DMS53 treated with DMSO at 0.1 percent for 48 hours (cell line): Measurements from ENCODE around the gene RPS14.
"Not testable (repeated sequence)": the region's sequence is repeated elsewhere in the genome, so short reads cannot be mapped to it uniquely, and the experiment has no call there.

ENCODE experiments used
- DNase-seq: peaks from one replicate; lab custom pipeline; 2025; ENCODE audit not compliant: unreplicated experiment; lab: John Stamatoyannopoulos, UW

Gene RPS14

DNA sequence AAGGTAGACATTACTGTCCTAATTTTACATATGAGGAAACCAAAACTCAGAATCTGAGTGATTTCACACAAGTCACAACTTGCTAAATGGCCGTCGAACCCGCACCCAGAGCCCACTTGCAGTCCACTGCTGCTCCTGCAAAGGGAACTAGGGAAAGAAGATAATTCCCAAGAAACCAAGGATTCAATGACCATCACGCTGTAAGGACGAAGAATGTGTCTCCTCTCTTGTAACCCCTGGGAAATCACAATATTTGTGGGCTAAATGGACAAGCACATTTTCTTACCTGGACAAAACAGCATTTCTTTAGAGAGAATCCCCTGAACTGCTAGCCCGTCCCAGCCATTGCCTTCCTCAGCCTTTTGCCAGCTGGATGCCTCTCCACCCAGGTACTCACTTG, 2.4 kb downstream of the RPS14 start:
- no peak for DNase-seq

DNA sequence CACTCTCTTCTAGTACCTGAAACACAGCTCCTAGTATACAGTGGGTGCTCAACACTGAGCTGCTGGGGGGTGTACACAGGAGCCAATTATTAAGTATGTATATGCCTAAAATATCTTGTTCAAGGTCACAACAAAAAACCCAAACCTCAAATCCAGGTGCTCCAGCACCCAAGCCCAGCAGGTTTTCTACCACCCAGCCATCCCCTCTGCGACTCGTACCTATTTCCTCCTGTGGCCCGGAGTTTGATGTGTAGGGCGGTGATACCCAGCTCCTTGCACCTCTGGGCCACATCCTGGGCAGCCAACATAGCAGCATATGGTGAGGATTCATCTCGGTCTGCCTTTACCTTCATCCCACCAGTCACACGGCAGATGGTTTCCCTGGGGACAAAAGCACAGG, 3.0 kb downstream of the RPS14 start:
- no peak for DNase-seq

- no peak for DNase-seq
These were observed 3.5 kb downstream of the RPS14 start for GRCh38 chr5:150446088-150446487.

DNA sequence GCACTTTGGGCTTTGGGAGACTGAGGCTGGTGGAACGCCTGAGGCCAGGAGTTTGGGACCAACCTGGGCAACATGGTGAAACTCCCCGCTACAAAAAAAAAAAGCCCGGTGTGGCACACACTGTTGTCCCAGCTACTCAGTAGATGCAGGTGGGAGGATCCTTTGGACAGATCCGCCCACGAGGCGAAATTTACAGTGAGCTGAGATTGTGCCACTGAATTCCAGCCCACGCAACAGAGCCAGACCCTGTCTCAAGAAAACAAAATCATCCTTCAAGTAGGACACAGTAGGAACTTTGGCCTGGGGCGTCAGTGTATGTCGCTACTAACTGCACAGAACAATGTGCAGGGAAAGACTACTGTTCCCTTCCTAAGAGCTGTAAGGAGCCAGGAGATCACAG, 4.8 kb downstream of the RPS14 start:
- DNase-seq, result no peak

DNA sequence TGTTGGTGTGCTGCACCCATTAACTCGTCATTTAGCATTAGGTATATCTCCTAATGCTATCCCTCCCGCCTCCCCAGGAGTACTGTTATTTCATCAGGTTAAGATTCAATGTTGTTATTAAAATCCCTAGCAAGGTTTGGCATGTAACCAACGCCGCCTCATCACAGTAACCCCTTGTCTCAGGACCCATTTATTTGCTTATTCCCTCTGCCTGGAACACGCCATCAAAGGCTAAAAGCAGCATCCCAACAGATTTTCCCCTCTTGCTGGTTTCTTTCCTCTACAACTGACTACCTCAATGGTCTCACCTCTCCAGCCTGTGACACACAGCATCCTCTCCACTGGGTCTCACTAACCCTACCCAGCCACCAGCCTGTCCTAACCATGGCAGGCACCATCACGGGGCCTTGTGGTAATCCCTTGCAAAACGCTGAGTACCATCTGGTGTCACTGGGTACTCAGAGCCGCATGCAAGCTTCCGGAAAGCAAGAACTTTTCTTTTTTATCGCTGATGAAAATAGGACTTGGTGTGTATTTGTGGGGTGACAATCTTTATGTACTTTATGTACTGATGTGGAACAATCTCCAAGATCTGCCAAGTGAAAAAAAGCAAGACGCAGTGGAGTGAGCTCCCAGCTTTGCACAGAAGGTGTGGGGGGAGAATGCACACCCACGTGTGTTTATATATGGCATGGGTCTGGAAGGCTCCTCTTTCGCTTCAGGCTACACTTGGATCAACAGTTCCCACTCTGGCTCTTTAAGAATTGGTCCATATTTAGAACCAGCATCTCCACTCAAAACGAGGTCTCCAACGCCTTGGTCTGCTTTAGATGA, 6.1 kb downstream of the RPS14 start:
- no peak for DNase-seq

DNA sequence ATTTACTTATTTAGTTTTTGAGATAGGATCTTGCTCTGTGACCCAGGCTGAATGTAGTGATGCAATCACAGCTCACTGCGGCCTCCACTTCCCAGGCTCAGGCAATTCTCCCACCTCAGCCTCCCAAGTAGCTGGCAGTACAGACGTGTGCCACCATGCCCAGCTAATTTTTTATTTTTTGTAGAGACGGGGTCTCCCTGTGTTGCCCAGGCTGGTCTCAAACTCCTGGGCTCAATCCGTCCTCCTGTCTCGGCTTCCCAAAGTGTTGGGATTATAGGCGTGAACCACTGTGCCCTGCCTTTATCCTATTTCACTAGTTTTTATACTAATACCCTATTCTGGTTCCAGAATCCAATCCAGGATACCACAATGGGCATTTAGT, 6.8 kb downstream of the RPS14 start:
- DNase-seq, result no peak

GRCh38 chr5:150441813-150442698, 7.5 kb downstream of the RPS14 start:
- no peak for DNase-seq

DNA sequence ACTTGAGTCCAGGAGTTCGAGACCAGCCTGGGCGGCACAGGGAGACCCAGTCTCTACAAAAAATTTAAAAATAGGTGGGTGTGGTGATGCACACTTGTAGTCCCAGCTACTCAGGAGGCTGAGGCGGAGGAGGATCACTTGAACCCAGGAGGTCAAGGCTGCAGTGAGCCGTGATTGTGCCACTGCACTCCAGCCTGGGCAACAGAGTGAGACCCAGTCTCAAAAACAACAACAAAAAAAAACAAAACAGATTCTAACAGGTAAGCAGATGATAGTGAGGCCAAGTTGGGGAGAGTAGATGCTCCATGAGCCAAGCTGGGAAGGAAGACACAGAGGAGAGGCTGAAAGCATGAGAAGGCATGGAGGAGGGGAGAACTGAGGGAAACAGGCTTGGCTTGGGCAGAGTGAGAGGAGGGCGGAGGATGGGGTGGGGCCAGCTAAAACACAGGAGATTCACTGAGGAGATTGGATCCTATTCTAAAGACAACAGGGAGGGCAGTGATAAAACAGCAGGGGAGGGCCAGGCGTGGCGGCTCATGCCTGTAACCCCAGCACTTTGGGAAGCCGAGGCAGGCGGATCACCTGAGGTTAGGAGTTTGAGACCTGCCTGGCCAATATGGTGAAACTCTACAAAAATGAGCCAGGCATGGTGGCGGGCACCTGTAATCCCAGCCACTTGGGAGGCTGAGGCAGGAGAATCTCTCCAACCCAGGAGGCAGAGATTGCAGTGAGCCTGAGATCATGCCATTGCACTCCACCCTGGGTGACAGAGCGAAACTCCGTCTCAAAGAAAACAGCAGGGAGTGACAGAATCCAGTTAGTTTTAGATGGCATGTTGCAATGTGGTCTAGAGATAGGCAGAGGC, 8.4 kb downstream of the RPS14 start:
- DNase-seq, result no peak

- DNase-seq, result no peak
These were observed 10.5 kb downstream of the RPS14 start for GRCh38 chr5:150438873-150439546.

GRCh38 chr5:150436141-150436680, 13.3 kb downstream of the RPS14 start:
- DNase-seq, result peak; percentile 84

GRCh38 chr5:150434464-150434863, 15.1 kb downstream of the RPS14 start:
- DNase-seq, result no peak

DNA sequence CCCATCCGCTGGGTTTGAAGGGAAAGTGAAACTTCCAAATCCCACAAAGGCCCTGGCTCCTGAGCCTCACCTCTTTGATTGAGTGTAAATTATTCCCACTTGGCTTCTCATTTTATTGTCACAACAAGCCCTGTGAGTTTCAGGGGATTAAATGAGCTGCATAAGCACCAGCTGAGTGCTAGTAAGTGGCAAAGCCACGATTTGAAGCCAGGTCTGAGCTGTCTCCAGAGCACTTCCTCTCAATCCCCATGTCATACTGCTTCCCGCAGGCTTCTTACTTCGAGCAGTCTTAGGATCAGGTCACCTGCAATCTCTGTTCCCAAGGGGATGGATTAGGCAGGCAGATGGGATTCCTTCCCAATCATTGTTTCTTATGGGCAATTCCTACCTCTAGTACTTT, 18.0 kb downstream of the RPS14 start:
- DNase-seq, result no peak

- no peak for DNase-seq
These were observed 18.5 kb downstream of the RPS14 start for GRCh38 chr5:150431048-150431447.

- DNase-seq, result no peak
These were observed 20.1 kb downstream of the RPS14 start for GRCh38 chr5:150429410-150429873.

GRCh38 chr5:150428978-150429377, 20.6 kb downstream of the RPS14 start:
- no peak for DNase-seq

DNA sequence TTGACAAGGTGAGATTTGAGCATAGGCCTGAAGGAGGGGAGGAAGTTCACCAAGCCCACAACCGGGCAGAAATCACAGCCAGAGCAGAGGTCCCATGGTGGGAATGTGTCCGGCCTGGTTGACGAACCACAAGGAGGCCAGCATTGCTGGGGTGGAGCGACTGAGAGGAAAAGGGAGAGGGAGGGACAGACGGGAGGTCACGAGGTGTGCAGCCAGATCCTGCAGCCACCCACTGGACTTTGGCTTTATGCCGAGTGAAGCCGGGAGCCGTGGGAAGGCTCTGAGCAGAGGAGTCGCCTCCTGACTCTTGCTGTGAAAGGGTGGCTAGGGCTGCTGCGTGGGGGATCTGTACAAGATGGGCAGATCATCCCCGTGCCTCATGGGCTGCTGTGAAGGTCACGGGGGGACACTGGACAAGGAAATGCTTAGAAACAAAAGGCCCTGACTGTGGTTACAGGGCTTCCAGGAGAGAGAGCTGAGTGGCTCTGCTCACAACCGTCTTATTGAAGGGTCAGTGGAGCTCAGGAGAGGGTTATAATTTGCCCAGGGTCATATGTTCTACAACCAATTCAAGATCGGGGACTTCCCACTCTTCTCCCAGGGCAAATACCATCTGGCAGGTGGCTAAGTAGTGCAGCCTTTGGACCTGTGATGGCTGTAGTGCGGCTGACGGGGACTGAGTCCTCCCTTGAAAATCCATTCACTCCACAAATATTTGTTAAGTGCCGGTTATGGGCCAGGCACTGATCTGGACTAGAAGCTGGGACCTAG, 21.2 kb downstream of the RPS14 start:
- peak; percentile 63 for DNase-seq

DNA sequence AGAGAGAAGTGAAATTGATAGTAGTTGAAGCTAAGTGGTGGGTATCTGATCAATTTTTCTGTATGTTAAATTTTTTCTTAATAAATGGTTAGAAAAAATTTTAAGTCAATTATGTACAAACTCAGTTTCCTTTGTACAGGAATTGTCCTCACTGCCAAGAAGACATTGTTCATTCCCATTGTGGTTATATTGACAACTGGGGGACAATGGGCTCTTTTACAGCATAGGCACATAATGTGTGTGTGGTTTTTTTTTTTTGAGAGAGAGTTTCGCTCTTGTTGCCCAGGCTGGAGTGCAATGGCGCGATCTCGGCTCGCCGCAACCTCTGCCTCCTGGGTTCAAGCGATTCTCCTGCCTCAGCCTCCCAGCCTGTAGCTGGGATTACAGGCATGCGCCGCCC, 23.4 kb downstream of the RPS14 start:
- DNase-seq, result not testable (repeated sequence)

GRCh38 chr5:150422758-150423157, 26.8 kb downstream of the RPS14 start:
- no peak for DNase-seq

DNA sequence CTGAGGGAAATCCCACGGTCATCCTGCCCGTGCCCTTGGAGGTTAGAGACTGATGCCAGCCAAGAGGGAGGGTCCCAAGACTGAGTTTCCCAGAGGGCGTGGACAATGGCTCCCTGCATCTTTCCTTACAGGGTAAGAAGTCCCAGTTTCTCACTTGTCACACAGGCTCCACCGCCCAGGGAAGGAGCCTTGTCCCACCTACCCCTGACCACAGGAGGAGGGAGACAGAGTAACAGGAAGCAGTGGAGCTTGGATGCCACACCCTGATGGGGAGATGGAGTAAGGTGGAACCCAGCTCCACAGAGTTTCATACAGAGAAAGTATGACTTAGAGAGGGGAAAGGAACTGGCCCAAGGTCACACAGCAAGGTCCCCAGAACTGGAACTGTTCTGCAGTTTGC, 27.5 kb downstream of the RPS14 start:
- no peak for DNase-seq
